T-cell (primary cell): ENCODE data around the gene GNG8. TPM values are rescaled to one million over a fixed set of nuclear protein-coding genes. Genes with fewer than 3 reads are reported as not detected.
"Not testable (repeated sequence)": the region's sequence is repeated elsewhere in the genome, so short reads cannot be mapped to it uniquely, and the experiment has no call there.

Experiments
- ATAC-seq, 4 experiments: fragments of 200-7000 bp in 3 of 4; fragments of 150-1000 bp in 1 of 4; cut with Tn5 transposase; replicated peaks in 1 of 4; 1 replicate in 3 of 4; 2 replicates in 1 of 4; pipeline ENCODE4 v1.10.0; 2021; ENCODE audit warnings: moderate library complexity in 3 of 4, mild to moderate bottlenecking in 2 of 4, moderate number of reproducible peaks in 1 of 4
- CTCF ChIA-PET, 2 donors: fragments of 300-600 bp; sonication (Branson Sonifier 250); formaldehyde crosslinking; loops; one replicate each; lab custom pipeline; 2022; ENCODE audit warnings: antibody characterized with exemption in 2 of 2; lab: Charles Lee
- POLR2A ChIA-PET, 2 donors: fragments of 300-600 bp; sonication (Branson Sonifier 250); formaldehyde crosslinking; loops; one replicate each; lab custom pipeline; 2022; ENCODE audit warnings: antibody characterized with exemption in 2 of 2; lab: Charles Lee
- DNase-seq, 35 experiments: peaks; one replicate each; pipeline versions ENCODE4 v3.0.0 to v3.0.0-alpha.2; 2013 to 2023
- H3K27ac ChIP-seq: one replicate; pipeline ENCODE4 v1.5.1; 2013; ENCODE audit warnings: low read length
- H3K27me3 ChIP-seq, 2 experiments: replicated peaks in 1 of 2; 1 replicate in 1 of 2; 2 replicates in 1 of 2; pipeline versions ENCODE4 v1.6.1 to v1.7.0; 2013; ENCODE audit warnings: low read length in 1 of 2, mixed read lengths in 1 of 2; ENCODE audit not compliant: control insufficient read depth in 2 of 2, insufficient read depth in 2 of 2; ENCODE audit errors: extremely low read depth in 1 of 2
- H3K36me3 ChIP-seq, 2 donors: 1 replicate in 1 of 2; 2 replicates in 1 of 2; pipeline versions ENCODE4 v1.6.1 to v1.7.0; 2013; ENCODE audit warnings: low read length in 1 of 2; ENCODE audit not compliant: control insufficient read depth in 2 of 2, insufficient read depth in 1 of 2; ENCODE audit errors: extremely low read depth in 1 of 2
- H3K4me1 ChIP-seq, 2 experiments: 1 replicate in 1 of 2; 2 replicates in 1 of 2; pipeline versions ENCODE4 v1.6.1 to v1.7.0; 2013; ENCODE audit warnings: low read length in 2 of 2, mixed read lengths in 1 of 2; ENCODE audit not compliant: insufficient read depth in 2 of 2, control insufficient read depth in 1 of 2; ENCODE audit errors: extremely low read depth in 1 of 2
- H3K4me3 ChIP-seq, 2 donors: 1 replicate in 1 of 2; 2 replicates in 1 of 2; pipeline versions ENCODE4 v1.5.1 to v1.7.0; 2013; ENCODE audit warnings: mild to moderate bottlenecking in 2 of 2, low read length in 1 of 2, moderate library complexity in 1 of 2; ENCODE audit not compliant: control insufficient read depth in 1 of 2; ENCODE audit errors: extremely low read depth in 1 of 2
- H3K9me3 ChIP-seq: 2 replicates; pipeline ENCODE4 v1.7.0; 2013
- H3K27ac Mint-ChIP-seq, 2 donors: one replicate each; pipeline ENCODE4 v1.8.0; 2020 to 2021; ENCODE audit warnings: mild to moderate bottlenecking in 2 of 2, mixed read lengths in 2 of 2
- H3K27me3 Mint-ChIP-seq, 2 donors: one replicate each; pipeline ENCODE4 v1.8.0; 2021 to 2022; ENCODE audit warnings: mixed read lengths in 2 of 2
- H3K36me3 Mint-ChIP-seq: one replicate; pipeline ENCODE4 v1.8.0; 2021; ENCODE audit warnings: mixed read lengths
- H3K4me1 Mint-ChIP-seq, 3 donors: one replicate each; pipeline ENCODE4 v1.8.0; 2020 to 2022; ENCODE audit warnings: mixed read lengths in 3 of 3, mild to moderate bottlenecking in 1 of 3
- H3K4me3 Mint-ChIP-seq, 3 donors: one replicate each; pipeline ENCODE4 v1.8.0; 2020 to 2022; ENCODE audit warnings: mild to moderate bottlenecking in 3 of 3, mixed read lengths in 3 of 3, moderate library complexity in 3 of 3
- H3K9me3 Mint-ChIP-seq, 3 donors: one replicate each; pipeline ENCODE4 v1.8.0; 2020 to 2022; ENCODE audit warnings: mixed read lengths in 3 of 3
- WGBS: methylation state at CpG from one replicate; pipeline ENCODE4 v1.1.5; 2013; ENCODE audit warnings: missing lambda C conversion rate; ENCODE audit not compliant: insufficient coverage; 5-methylcytosine and 5-hydroxymethylcytosine counted together
- total RNA-seq, 35 experiments: library from RNA in 6 of 35; stranded (reverse) in 6 of 35; fragments of 120-200 nt in 1 of 35; gene quantifications; one replicate each; pipeline versions ENCODE4 v1.2.1 to v1.2.4 and lab custom pipeline; 2013 to 2026

The GNG8 gene
- total RNA-seq, 5 donors from 2014 or later (not counting 1 experiment from before 2014, with no cell fraction given) = 3.3 to 7.9 (median 3.6) TPM; not detected in 2

DNA sequence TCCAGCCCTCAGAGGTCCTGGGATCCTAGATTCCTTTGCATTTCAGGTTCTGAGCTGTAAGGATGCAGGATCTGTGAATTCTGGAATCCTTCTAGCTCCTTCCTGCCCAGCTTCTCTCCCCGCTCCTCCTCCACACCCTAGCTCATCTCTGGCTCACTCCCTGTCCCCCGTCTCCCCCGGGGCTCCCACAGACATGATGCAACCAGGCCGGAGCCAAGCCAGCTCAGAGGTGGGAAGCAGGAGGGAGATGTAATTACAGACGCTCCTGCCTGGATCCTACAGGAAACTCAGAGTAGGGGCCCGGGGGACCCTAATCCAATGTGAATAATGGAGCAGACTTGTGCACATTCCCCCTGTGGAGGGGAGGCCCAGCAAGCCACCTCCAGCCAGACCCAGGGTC, 4.5 kb downstream of the GNG8 start:
- Histone ChIP-seq H3K27me3 (peaks cover 0 to 51% of the 10 kb centered on the region in 2 experiments), H3K4me1 (peaks cover 17 to 31% of the 10 kb centered on the region in 2 experiments), H3K9me3 (no peaks in the 10 kb centered on the region), H3K27ac (no peak overlapping the region), H3K36me3 (no peaks in the 10 kb centered on the region), H3K4me3 (no peak overlapping the region)
- no peaks in the 10 kb centered on the region for H3K36me3 Mint-ChIP-seq
- no peak overlapping the region for H3K27ac Mint-ChIP-seq
- DNase-seq (no peak), ATAC-seq (no peak)
- H3K27me3 Mint-ChIP-seq = peaks cover 0 to 4% of the 10 kb centered on the region in 2 donors
- CTCF ChIA-PET = interaction anchor here in 1 of 2 donors (1.3 kb wide), 1 partner anchor 30 kb away, joined by 3 read pairs; the partner anchor contains the start of gene DACT3
- H3K4me1 Mint-ChIP-seq = peaks cover 23 to 32% (median 27%) of the 10 kb centered on the region in 3 donors
- H3K9me3 Mint-ChIP-seq = no peaks in the 10 kb centered on the region
- no peak overlapping the region for H3K4me3 Mint-ChIP-seq
- POLR2A ChIA-PET = interaction anchor here in 1 of 2 donors (0.7 kb wide), 1 partner anchor 102 kb away, joined by 3 read pairs; no protein-coding TSS in a partner anchor
- WGBS = 83% methylated on average over 2 of the region's 6 CpGs

DNA sequence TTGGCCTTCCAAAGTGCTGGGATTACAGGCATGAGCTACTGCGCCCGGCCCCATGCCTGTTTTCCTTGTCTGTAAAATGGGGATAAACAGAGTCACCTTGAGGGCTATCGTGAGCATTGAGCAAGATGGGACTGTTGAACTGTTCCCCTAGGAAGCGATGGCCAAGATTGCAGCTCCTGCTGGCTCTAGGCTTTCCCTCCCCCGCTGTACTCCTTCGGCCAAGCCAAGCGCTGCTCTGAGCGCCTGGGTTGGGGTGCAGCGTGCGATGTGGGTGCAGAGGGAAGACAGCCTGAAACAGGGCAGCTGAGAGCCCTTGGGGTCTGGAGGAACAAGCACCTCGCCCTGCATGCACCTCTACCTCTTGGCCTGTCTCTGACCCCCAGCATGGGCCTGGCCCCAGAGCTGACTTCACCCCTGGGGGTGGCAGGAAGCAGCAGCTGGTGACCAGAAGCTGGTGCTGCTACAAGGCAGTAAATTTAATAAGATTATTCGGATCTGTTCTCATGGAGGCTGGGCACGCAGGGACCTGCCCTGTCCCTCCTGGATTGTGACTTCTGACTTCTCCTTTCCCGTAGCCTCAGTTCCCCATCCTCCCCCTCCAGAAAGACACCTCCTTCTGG, 5.3 kb downstream of the GNG8 start:
- no peaks in the 10 kb centered on the region for H3K9me3 Mint-ChIP-seq
- peaks cover 0 to 4% of the 10 kb centered on the region in 2 donors for H3K27me3 Mint-ChIP-seq
- Histone ChIP-seq H3K36me3 (no peaks in the 10 kb centered on the region), H3K4me1 (peaks cover 14 to 26% of the 10 kb centered on the region in 2 experiments), H3K27ac (no peak overlapping the region), H3K27me3 (peaks cover 0 to 55% of the 10 kb centered on the region in 2 experiments), H3K4me3 (no peak overlapping the region), H3K9me3 (no peaks in the 10 kb centered on the region)
- no peak overlapping the region for H3K4me3 Mint-ChIP-seq
- ChIA-PET CTCF (interaction anchor here (0.7 to 1.3 kb wide), 3 partner anchors 19 to 92 kb away, joined by 3 to 5 read pairs (median 5); partner anchors contain the start of gene DACT3 (in 1 of the 2)), POLR2A (interaction anchor here in 1 of 2 donors (0.7 kb wide), 1 partner anchor 101 kb away, joined by 3 read pairs; no protein-coding TSS in a partner anchor)
- ATAC-seq = no peak
- H3K4me1 Mint-ChIP-seq = peaks cover 21 to 32% (median 25%) of the 10 kb centered on the region in 3 donors
- no peaks in the 10 kb centered on the region for H3K36me3 Mint-ChIP-seq
- H3K27ac Mint-ChIP-seq = no peak overlapping the region
- DNase-seq = no peak
- 92% methylated on average over 12 of the region's 14 CpGs for WGBS

- POLR2A ChIA-PET = no interaction called here
- Histone ChIP-seq H3K4me1 (peaks cover 10 to 28% of the 10 kb centered on the region in 2 experiments), H3K27me3 (peaks cover 0 to 59% of the 10 kb centered on the region in 2 experiments), H3K36me3 (no peaks in the 10 kb centered on the region), H3K9me3 (no peaks in the 10 kb centered on the region), H3K27ac (no peak overlapping the region), H3K4me3 (no peak overlapping the region)
- Mint-ChIP-seq H3K36me3 (no peaks in the 10 kb centered on the region), H3K27me3 (peaks cover 0 to 4% of the 10 kb centered on the region in 2 donors), H3K4me1 (peaks cover 24 to 41% (median 25%) of the 10 kb centered on the region in 3 donors), H3K4me3 (no peak overlapping the region), H3K27ac (peak overlapping the region in 1 of 2 donors; percentile 66), H3K9me3 (no peaks in the 10 kb centered on the region)
- CTCF ChIA-PET = interaction anchor here in 1 of 2 donors (0.6 to 1.1 kb wide), 3 partner anchors 17 to 91 kb away, joined by 4 to 5 read pairs (median 5); no protein-coding TSS in a partner anchor
- ATAC-seq (no peak), DNase-seq (no peak)
- WGBS = 93% methylated on average over 15 of the region's 15 CpGs
Measured at GRCh38 chr19:46629546-46630025, 6.4 kb downstream of the GNG8 start.

DNA sequence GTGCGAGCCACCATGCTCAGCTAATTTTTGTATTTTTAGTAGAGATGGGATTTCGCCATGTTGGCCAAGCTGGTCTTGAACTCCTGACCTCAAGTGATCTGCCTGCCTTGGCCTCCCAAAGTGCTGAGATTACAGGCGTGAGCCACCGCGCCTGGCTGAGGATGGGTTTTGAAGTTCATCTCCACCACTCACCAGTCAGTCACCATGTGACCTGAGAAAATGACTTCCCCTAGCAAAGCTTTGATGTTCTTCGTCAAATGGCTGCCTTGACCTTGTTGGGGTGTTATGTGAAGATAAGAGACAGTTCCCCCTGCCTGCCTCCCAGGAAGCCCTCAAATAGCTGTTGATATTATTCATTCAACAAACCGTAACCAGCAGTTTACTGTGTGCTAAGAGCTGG, 7.0 kb downstream of the GNG8 start:
- Histone ChIP-seq H3K4me1 (peaks cover 13 to 28% of the 10 kb centered on the region in 2 experiments), H3K27me3 (peaks cover 0 to 54% of the 10 kb centered on the region in 2 experiments)
- H3K27ac ChIP-seq, H3K4me3 ChIP-seq, H3K27me3 Mint-ChIP-seq, H3K36me3 Mint-ChIP-seq, H3K4me3 Mint-ChIP-seq, H3K9me3 ChIP-seq, H3K9me3 Mint-ChIP-seq, ATAC-seq, H3K27ac Mint-ChIP-seq, H3K36me3 ChIP-seq, DNase-seq: not testable (repeated sequence)
- CTCF ChIA-PET = interaction anchor here in 1 of 2 donors (0.6 kb wide), 1 partner anchor 39 kb away, joined by 4 read pairs; no protein-coding TSS in a partner anchor
- WGBS = no CpG with 5 or more reads among the region's 7 CpGs
- H3K4me1 Mint-ChIP-seq = peaks cover 25 to 46% (median 27%) of the 10 kb centered on the region in 3 donors
- POLR2A ChIA-PET = interaction anchor here in 1 of 2 donors (0.6 kb wide), 1 partner anchor 1330 kb away, joined by 7 read pairs; no protein-coding TSS in a partner anchor

DNA sequence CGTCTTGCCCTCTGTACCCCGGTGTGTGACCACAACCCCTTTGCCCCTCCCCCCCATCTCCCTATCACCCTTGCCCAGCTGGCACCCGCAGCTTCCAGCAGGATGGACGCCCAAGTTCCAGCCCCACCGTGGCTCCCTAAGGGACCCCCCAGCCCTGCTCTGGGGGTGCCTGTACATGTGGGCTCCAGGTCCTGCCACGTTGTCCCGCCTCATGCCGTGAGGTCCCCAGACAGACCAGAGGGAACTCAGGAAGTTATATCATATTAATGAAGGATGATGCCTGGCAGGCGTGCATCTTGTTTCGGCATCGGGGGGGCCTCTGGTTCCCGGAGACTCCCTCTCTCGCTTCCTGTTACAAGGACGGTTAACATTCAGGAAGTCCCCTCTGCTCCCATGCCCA, 9.6 kb downstream of the GNG8 start:
- no peaks in the 10 kb centered on the region for H3K9me3 Mint-ChIP-seq
- Histone ChIP-seq H3K27me3 (peaks cover 0 to 43% of the 10 kb centered on the region in 2 experiments), H3K4me1 (peaks cover 20 to 37% of the 10 kb centered on the region in 2 experiments), H3K9me3 (no peaks in the 10 kb centered on the region), H3K4me3 (no peak overlapping the region), H3K36me3 (no peaks in the 10 kb centered on the region), H3K27ac (no peak overlapping the region)
- no peaks in the 10 kb centered on the region for H3K27me3 Mint-ChIP-seq
- 73% methylated on average over 9 of the region's 14 CpGs for WGBS
- peaks cover 25 to 45% (median 31%) of the 10 kb centered on the region in 3 donors for H3K4me1 Mint-ChIP-seq
- CTCF ChIA-PET = no interaction called here
- H3K27ac Mint-ChIP-seq = no peak overlapping the region
- POLR2A ChIA-PET = no interaction called here
- DNase-seq = no peak
- ATAC-seq = no peak
- H3K36me3 Mint-ChIP-seq = no peaks in the 10 kb centered on the region
- H3K4me3 Mint-ChIP-seq = peak overlapping the region in 1 of 3 donors; percentile 16

DNA sequence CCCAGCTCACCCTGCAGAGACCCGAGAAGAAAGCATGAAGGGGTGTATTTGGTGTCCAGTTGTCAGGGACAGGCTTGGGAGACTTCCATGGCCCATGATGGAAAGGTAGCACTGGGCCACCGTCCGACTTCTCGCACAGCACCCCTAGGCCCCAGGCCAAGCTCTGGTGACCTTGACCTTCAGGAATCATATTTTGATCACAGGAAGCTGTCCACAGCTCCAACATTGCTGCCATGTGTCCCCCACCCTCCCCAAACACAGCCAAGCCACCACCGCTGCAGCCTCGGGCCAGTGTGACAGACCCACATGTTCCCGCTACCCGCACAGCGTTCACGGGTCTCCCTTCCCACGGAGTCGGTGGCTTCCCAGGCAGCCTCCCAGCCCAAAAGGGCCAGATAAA, 10.3 kb downstream of the GNG8 start:
- no peaks in the 10 kb centered on the region for H3K9me3 Mint-ChIP-seq
- no peaks in the 10 kb centered on the region for H3K36me3 Mint-ChIP-seq
- Histone ChIP-seq H3K27me3 (peaks cover 0 to 41% of the 10 kb centered on the region in 2 experiments), H3K36me3 (no peaks in the 10 kb centered on the region), H3K27ac (no peak overlapping the region), H3K9me3 (no peaks in the 10 kb centered on the region), H3K4me1 (peaks cover 28 to 43% of the 10 kb centered on the region in 2 experiments), H3K4me3 (no peak overlapping the region)
- peak overlapping the region in 1 of 3 donors; percentile 16 for H3K4me3 Mint-ChIP-seq
- no peaks in the 10 kb centered on the region for H3K27me3 Mint-ChIP-seq
- ChIA-PET CTCF (interaction anchor here (0.9 to 1.0 kb wide), 2 partner anchors 9 to 11 kb away, joined by 3 read pairs; no protein-coding TSS in a partner anchor), POLR2A (no interaction called here)
- ATAC-seq (no peak), DNase-seq (no peak)
- H3K4me1 Mint-ChIP-seq = peaks cover 26 to 51% (median 38%) of the 10 kb centered on the region in 3 donors
- no peak overlapping the region for H3K27ac Mint-ChIP-seq
- WGBS = 81% methylated on average over 5 of the region's 12 CpGs
